NT2/D1 (cell line): ENCODE data around the gene KLF15.

Source experiments
- SUZ12 ChIP-seq: IDR thresholded peaks from 2 replicates; pipeline ENCODE4 v1.6.1; 2011; ENCODE audit not compliant: insufficient read length, insufficient read depth; ENCODE audit errors: extremely low read depth
- YY1 ChIP-seq: IDR thresholded peaks from 2 replicates; pipeline ENCODE4 v1.6.1; 2011; ENCODE audit not compliant: insufficient read length, insufficient read depth

GRCh38 chr3:126322181-126322967 lies 34.8 kb downstream of the KLF15 start:
- TF ChIP-seq SUZ12, result no peak
- no peak for TF ChIP-seq YY1
